ENCODE results near the gene NDUFA6.
"Not testable (repeated sequence)": the region's sequence is repeated elsewhere in the genome, so short reads cannot be mapped to it uniquely, and the experiment has no call there.

Gene NDUFA6

DNA sequence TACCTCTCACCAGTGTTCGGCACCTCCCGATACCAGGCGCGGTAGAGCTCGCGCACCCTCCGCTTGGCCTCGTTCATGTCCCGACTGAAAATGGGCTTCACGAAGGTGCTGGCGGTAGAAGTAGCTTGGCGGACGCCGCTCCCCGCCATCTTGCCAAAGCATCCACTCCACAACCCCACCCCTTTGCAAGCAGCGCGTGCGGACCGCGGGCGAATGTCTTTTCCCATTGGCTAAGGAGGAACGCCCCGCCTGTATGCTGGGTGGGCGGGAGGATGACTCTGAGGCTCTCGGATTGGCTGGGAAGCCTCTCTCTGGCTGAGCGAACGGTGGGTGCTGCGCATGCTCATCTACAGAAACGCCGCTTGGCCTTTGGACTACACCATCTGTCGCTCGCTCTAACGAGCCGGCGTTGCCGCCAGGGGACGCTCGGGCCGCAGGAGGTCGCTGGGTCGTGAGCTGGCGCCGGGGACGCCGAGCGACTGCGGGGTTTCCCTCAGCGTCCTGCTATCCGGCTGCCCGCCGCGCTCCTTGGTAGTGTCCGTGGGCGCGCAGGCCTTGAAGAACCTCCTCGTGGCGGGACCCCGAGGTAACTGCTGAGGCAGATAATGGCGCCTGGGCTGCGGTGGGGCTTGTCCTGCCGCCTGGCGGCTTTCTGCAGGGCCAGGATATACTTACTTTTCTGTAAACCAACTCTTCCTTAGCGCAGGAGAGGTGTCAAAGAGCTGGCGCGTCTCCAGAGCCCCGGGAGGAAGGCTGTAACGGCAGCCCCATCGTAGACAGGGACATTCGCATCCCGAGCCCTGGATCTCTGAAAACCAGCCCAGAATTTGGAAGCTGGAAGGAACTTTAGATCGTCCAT lies at the start of gene NDUFA6:
Gene NDUFA6, minus strand, starts transcription at position 177 of the 859 bp plus-strand sequence. Its CDS starts 28 bp downstream, at position 149.
- peak; percentile 71 for TF ChIP-seq CTCF (conservative IDR thresholded peaks at IDR 0.05; ENCODE audit: low read depth, low read length)

GRCh38 chr22:42140153-42140552 lies 49.6 kb upstream of the NDUFA6 start:
- DNase-seq (ENCODE audit: low read depth); H3K4me3 ChIP-seq (ENCODE audit: low read depth, low read length): not testable (repeated sequence)

More for the DNA sequence above, at the start of gene NDUFA6:
- peak; percentile 99 for DNase-seq (ENCODE audit: low read depth)
- peak within 1 kb of the TSS; percentile 98 for H3K4me3 ChIP-seq (ENCODE audit: low read depth, low read length)

DNA sequence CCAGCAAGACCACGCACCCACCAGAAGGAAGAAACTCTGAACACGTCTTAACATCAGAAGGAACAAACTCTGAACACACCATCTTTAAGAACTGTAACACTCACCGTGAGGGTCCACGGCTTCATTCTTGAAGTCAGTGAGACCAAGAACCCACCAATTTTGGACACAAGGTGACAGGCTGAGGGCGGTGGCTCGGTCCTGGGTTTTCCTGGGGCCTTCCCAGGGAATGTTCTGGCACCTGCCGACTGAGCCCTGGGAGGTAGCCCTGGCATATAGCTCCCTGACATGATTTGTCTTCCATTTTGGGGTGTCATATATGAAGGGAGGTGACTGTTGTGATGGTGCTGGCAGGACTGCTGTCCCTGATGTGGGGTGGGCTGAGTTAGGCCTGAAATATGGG lies 48.9 kb upstream of the NDUFA6 start:
- not testable (repeated sequence) for H3K4me3 ChIP-seq (ENCODE audit: low read depth, low read length); DNase-seq (ENCODE audit: low read depth)

- TF ChIP-seq CTCF (conservative IDR thresholded peaks at IDR 0.05; ENCODE audit: low read depth, low read length), result no peak
- H3K4me3 ChIP-seq (ENCODE audit: low read depth, low read length), result no peak overlapping the region
- no peak for DNase-seq (ENCODE audit: low read depth)
Measured at GRCh38 chr22:42138972-42139371, 48.4 kb upstream of the NDUFA6 start.

- no peak for TF ChIP-seq CTCF (conservative IDR thresholded peaks at IDR 0.05; ENCODE audit: low read depth, low read length)
- no peak overlapping the region for H3K4me3 ChIP-seq (ENCODE audit: low read depth, low read length)
- no peak for DNase-seq (ENCODE audit: low read depth)
Measured at GRCh38 chr22:42138122-42138770, 47.7 kb upstream of the NDUFA6 start.

GRCh38 chr22:42135688-42136087 lies 45.1 kb upstream of the NDUFA6 start:
- H3K4me3 ChIP-seq (ENCODE audit: low read depth, low read length); DNase-seq (ENCODE audit: low read depth): not testable (repeated sequence)

GRCh38 chr22:42134100-42135020 lies 43.8 kb upstream of the NDUFA6 start:
- H3K4me3 ChIP-seq (ENCODE audit: low read depth, low read length), result no peak overlapping the region
- DNase-seq (ENCODE audit: low read depth), result no peak
- TF ChIP-seq CTCF (conservative IDR thresholded peaks at IDR 0.05; ENCODE audit: low read depth, low read length), result no peak

- no peak for DNase-seq (ENCODE audit: low read depth)
- TF ChIP-seq CTCF (conservative IDR thresholded peaks at IDR 0.05; ENCODE audit: low read depth, low read length), result peak; percentile 6
- no peak overlapping the region for H3K4me3 ChIP-seq (ENCODE audit: low read depth, low read length)
Measured at GRCh38 chr22:42132457-42132856, 41.9 kb upstream of the NDUFA6 start.

Data from choroid plexus epithelial cell (primary cell).